Activated CD4-positive, alpha-beta T cell treated with anti-CD3 and anti-CD28 coated beads for 1 hour (primary cell): ENCODE measurements around the gene CD3G.
"Not testable (repeated sequence)": the region's sequence is repeated elsewhere in the genome, so short reads cannot be mapped to it uniquely, and the experiment has no call there.

Experiments used
- DNase-seq: peaks from one replicate; pipeline ENCODE4 v3.0.0-alpha.2; 2020

The CD3G gene

GRCh38 chr11:118382954-118383353 is 38.8 kb downstream of the CD3G start:
- no peak for DNase-seq

- DNase-seq: no peak
These were observed 39.5 kb downstream of the CD3G start for GRCh38 chr11:118383657-118384056.

- DNase-seq: no peak
These were observed 52.0 kb downstream of the CD3G start for GRCh38 chr11:118396097-118396501.

- no peak for DNase-seq
These were observed 53.3 kb downstream of the CD3G start for GRCh38 chr11:118397448-118397847.

- DNase-seq: peak; percentile 33
These were observed 54.8 kb downstream of the CD3G start for GRCh38 chr11:118398791-118399559.

GRCh38 chr11:118401151-118401879 is 57.2 kb downstream of the CD3G start, which contains the start of gene ATP5MG:
ATP5MG (plus strand) TSS chr11:118401606; CDS start chr11:118401666, 60 bp downstream.
- peak; percentile 88 for DNase-seq

- DNase-seq: no peak
These were observed 57.9 kb downstream of the CD3G start for GRCh38 chr11:118401880-118402590.

GRCh38 chr11:118402594-118402993 is 58.5 kb downstream of the CD3G start:
- not testable (repeated sequence) for DNase-seq
